ENCODE results near the gene SMAD1. TPM values are rescaled to one million over a fixed set of nuclear protein-coding genes. Genes with fewer than 3 reads are reported as not detected.
"Not testable (repeated sequence)": the region's sequence is repeated elsewhere in the genome, so short reads cannot be mapped to it uniquely, and the experiment has no call there.

Gene SMAD1
- polyA plus RNA-seq, 1 of the 3 experiments (the other 2 are of a cell fraction), result 46.0 TPM

DNA sequence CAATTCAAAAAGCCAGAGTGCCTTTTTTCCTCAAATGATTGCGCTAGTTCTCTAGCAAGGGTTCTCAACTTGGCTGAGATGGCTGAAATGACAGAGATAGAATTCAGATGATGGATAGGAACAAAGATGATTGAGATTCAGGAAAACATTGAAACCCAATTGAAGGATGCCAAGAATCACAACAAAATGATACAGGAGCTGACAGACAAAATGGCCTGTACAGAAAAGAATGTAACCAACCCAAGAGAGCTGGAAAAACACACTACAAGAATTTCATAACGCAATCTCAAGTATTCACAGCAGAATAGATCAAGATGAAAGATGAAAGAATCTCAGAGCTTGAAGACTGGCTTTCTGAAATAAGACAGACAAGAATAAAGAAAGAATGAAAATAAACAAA lies 85.9 kb downstream of the SMAD1 start (continued):
- TF ChIP-seq GATA2 (CRISPR knock-in tag; IDR thresholded peaks at IDR 0.05) (no peak), EZH2phosphoT487 (IDR thresholded peaks at IDR 0.05; ENCODE audit: borderline replicate concordance, low read depth) (no peak), ELF1 (IDR thresholded peaks at IDR 0.05) (no peak), RFX5 (IDR thresholded peaks at IDR 0.05; ENCODE audit: low read length) (no peak), POLR2AphosphoS5 (IDR thresholded peaks at IDR 0.05; ENCODE audit: low read depth, low read length) (no peak)

DNA sequence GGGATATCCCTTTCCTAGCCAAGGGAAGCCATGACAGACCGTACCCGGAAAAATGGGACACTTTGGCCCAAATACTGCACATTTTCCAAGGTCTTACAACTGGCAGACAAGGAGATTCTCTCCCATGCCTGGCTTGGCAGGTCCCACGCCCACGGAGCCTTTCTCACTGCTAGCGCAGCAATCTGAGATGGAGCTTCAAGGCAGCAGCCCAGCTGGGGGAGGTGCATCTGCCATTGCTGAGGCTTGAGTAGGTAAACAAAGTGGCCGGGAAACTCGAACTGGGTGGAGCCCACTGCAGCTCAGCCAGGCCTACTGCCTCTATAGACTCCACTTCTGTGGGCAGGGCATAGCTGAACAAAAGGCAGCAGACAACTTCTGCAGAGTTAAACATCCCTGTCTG lies 92.9 kb downstream of the SMAD1 start:
- H2AFZ ChIP-seq (ENCODE audit: low read depth); H3K27me3 ChIP-seq (ENCODE audit: insufficient read depth); H3K9ac ChIP-seq; H3K9me3 ChIP-seq; H3K36me3 ChIP-seq (replicated peaks in 1 of 2; ENCODE audit: control insufficient read depth in 1 of 2, insufficient read depth in 2 of 2, low read length in 1 of 2); H3K4me3 ChIP-seq (ENCODE audit: low read depth in 2 of 2, low read length in 1 of 2); DNase-seq; H3K79me2 ChIP-seq (ENCODE audit: insufficient read depth); H3F3A ChIP-seq (replicated peaks; ENCODE audit: insufficient read depth); H3K9me2 ChIP-seq; H4K20me1 ChIP-seq (ENCODE audit: insufficient read depth); CTCF ChIA-PET; H3K4me1 ChIP-seq (ENCODE audit: control insufficient read depth in 1 of 2, insufficient read depth in 2 of 2, low read depth in 1 of 2, low read length in 1 of 2); H3K27ac ChIP-seq (ENCODE audit: low read depth in 2 of 2, low read length in 1 of 2); H3K4me2 ChIP-seq; POLR2A ChIA-PET: not testable (repeated sequence)
- WGBS (ENCODE audit: low lambda C conversion rate), result 85% methylated on average over 4 of the region's 7 CpGs

DNA sequence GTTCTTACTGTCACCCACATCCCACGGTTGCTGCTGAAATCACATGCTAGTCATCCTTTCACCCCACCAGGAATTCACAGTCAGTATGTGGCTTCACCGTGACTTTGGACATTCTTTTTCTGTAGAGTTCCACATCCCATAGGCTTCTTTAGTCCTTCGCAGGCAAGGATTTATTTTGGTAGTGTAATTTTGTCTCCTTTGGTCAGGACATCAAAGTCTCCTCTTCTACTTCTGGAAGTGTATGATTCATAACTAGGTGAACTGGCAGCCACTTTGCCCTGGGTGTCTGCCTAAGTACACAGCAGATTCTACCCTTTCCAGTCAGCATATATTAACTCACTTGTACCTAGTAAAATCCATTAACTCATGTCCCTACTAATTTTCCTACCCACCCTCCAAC lies 99.3 kb downstream of the SMAD1 start:
- no peaks in the 10 kb centered on the region for H3K36me3 ChIP-seq (replicated peaks in 1 of 2; ENCODE audit: control insufficient read depth in 1 of 2, insufficient read depth in 2 of 2, low read length in 1 of 2)
- H3K4me2 ChIP-seq, result no peak overlapping the region
- no peak overlapping the region for H2AFZ ChIP-seq (ENCODE audit: low read depth)
- H3K79me2 ChIP-seq (ENCODE audit: insufficient read depth), result no peaks in the 10 kb centered on the region
- DNase-seq, result no peak
- H3K9ac ChIP-seq, result no peak overlapping the region
- no peaks in the 10 kb centered on the region for H3K27me3 ChIP-seq (ENCODE audit: insufficient read depth)
- no peaks in the 10 kb centered on the region for H3K9me3 ChIP-seq
- ChIA-PET POLR2A (no interaction called here), CTCF (interaction anchor here (0.8 kb wide), 1 partner anchor 737 kb away, joined by 3 read pairs; no protein-coding TSS in a partner anchor)
- TF ChIP-seq FOXM1 (IDR thresholded peaks at IDR 0.05; ENCODE audit: low read depth), result no peak
- TF ChIP-seq EP300 (IDR thresholded peaks at IDR 0.05; ENCODE audit: borderline replicate concordance in 1 of 2, low read depth in 1 of 2, low read length in 1 of 2), result no peak
- TF ChIP-seq JUND (IDR thresholded peaks at IDR 0.05), result no peak
- TF ChIP-seq FOSL2 (IDR thresholded peaks at IDR 0.05; ENCODE audit: borderline replicate concordance, low read depth), result no peak
- TF ChIP-seq GABPA (IDR thresholded peaks at IDR 0.05; ENCODE audit: low read depth), result no peak
- no peak for TF ChIP-seq MXI1 (IDR thresholded peaks at IDR 0.05; ENCODE audit: low read depth, low read length)
- TF ChIP-seq USF2 (IDR thresholded peaks at IDR 0.05; ENCODE audit: borderline replicate concordance, low read depth, low read length), result no peak
- no peak for TF ChIP-seq RAD21 (IDR thresholded peaks at IDR 0.05; ENCODE audit: low read length)
- no peak for TF ChIP-seq RXRA (IDR thresholded peaks at IDR 0.05; ENCODE audit: borderline replicate concordance, low read depth)
- TF ChIP-seq, protein P1, sequence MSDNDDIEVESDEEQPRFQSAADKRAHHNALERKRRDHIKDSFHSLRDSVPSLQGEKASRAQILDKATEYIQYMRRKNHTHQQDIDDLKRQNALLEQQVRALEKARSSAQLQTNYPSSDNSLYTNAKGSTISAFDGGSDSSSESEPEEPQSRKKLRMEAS (IDR thresholded peaks at IDR 0.05; ENCODE audit: low read depth), result no peak
- TF ChIP-seq SMC3 (IDR thresholded peaks at IDR 0.05; ENCODE audit: low read depth, low read length), result no peak
- TF ChIP-seq ELF1 (IDR thresholded peaks at IDR 0.05), result no peak
- no peak for TF ChIP-seq USF1 (IDR thresholded peaks at IDR 0.05; ENCODE audit: borderline replicate concordance, low read depth)
- no peak for TF ChIP-seq FOXJ3 (CRISPR knock-in tag; IDR thresholded peaks at IDR 0.05)
- no peak for TF ChIP-seq TAF1 (IDR thresholded peaks at IDR 0.05; ENCODE audit: borderline replicate concordance, low read depth, low read length)
- TF ChIP-seq NRF1 (IDR thresholded peaks at IDR 0.05; ENCODE audit: low read depth, low read length), result no peak
- TF ChIP-seq NFIC (IDR thresholded peaks at IDR 0.05; ENCODE audit: borderline replicate concordance), result no peak
- TF ChIP-seq RCOR1 (IDR thresholded peaks at IDR 0.05; ENCODE audit: low read length), result no peak
- TF ChIP-seq, protein P2, sequence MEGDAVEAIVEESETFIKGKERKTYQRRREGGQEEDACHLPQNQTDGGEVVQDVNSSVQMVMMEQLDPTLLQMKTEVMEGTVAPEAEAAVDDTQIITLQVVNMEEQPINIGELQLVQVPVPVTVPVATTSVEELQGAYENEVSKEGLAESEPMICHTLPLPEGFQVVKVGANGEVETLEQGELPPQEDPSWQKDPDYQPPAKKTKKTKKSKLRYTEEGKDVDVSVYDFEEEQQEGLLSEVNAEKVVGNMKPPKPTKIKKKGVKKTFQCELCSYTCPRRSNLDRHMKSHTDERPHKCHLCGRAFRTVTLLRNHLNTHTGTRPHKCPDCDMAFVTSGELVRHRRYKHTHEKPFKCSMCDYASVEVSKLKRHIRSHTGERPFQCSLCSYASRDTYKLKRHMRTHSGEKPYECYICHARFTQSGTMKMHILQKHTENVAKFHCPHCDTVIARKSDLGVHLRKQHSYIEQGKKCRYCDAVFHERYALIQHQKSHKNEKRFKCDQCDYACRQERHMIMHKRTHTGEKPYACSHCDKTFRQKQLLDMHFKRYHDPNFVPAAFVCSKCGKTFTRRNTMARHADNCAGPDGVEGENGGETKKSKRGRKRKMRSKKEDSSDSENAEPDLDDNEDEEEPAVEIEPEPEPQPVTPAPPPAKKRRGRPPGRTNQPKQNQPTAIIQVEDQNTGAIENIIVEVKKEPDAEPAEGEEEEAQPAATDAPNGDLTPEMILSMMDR (IDR thresholded peaks at IDR 0.05), result no peak
- 43% methylated on average over 3 of the region's 3 CpGs for WGBS (ENCODE audit: low lambda C conversion rate)
- H3K9me2 ChIP-seq, result no peaks in the 10 kb centered on the region
- no peak overlapping the region for H3K27ac ChIP-seq (ENCODE audit: low read depth in 2 of 2, low read length in 1 of 2)
- no peaks in the 10 kb centered on the region for H3F3A ChIP-seq (replicated peaks; ENCODE audit: insufficient read depth)
- no peaks in the 10 kb centered on the region for H4K20me1 ChIP-seq (ENCODE audit: insufficient read depth)
- no peak overlapping the region for H3K4me3 ChIP-seq (ENCODE audit: low read depth in 2 of 2, low read length in 1 of 2)
- H3K4me1 ChIP-seq (ENCODE audit: control insufficient read depth in 1 of 2, insufficient read depth in 2 of 2, low read depth in 1 of 2, low read length in 1 of 2), result no peaks in the 10 kb centered on the region

All from SK-N-SH (cell line).